Neural cell (in vitro differentiated cells): Measurements from ENCODE around the gene HOXB4. TPM values are rescaled to one million over a fixed set of nuclear protein-coding genes. Genes with fewer than 3 reads are reported as not detected.

Experiments used
- H2AFZ ChIP-seq: fragments of 200-600, 300-800 bp; sonication (generic), shearing (Covaris generic); 2 replicates; pipeline ENCODE4 v1.6.0; 2014; ENCODE audit warnings: low read depth, mild to moderate bottlenecking, antibody characterized with exemption, low read length, moderate library complexity
- H3F3A ChIP-seq: fragments of 200-600 bp; shearing (Covaris generic); 2 replicates; pipeline ENCODE4 v1.6.1; 2016; ENCODE audit warnings: mild to moderate bottlenecking, moderate library complexity, mixed read lengths, antibody characterized with exemption, low read length; ENCODE audit not compliant: insufficient read depth, poor library complexity, severe bottlenecking
- H3K27ac ChIP-seq: fragments of 200-600, 300-800 bp; sonication (generic), shearing (Covaris generic); 2 replicates; pipeline ENCODE4 v1.5.1; 2014; ENCODE audit warnings: mild to moderate bottlenecking, low read length, moderate library complexity
- H3K27me3 ChIP-seq: fragments of 300-800, 200-600 bp; sonication (generic), shearing (Covaris generic); 2 replicates; pipeline ENCODE4 v1.6.0; 2014; ENCODE audit warnings: mild to moderate bottlenecking, low read depth, low read length, moderate library complexity; ENCODE audit not compliant: insufficient read depth
- H3K36me3 ChIP-seq: fragments of 300-800, 200-600 bp; sonication (generic), shearing (Covaris generic); 2 replicates; pipeline ENCODE4 v1.5.1; 2014; ENCODE audit warnings: mild to moderate bottlenecking, antibody characterized with exemption, low read length, moderate library complexity; ENCODE audit not compliant: insufficient read depth
- H3K4me2 ChIP-seq: fragments of 300-800, 200-600 bp; sonication (generic), shearing (Covaris generic); 2 replicates; pipeline ENCODE4 v1.6.0; 2014; ENCODE audit warnings: mild to moderate bottlenecking, low read length
- H3K4me3 ChIP-seq: fragments of 300-800, 200-600 bp; sonication (generic), shearing (Covaris generic); 2 replicates; pipeline ENCODE4 v1.5.1; 2014; ENCODE audit warnings: mild to moderate bottlenecking, low read length, moderate library complexity
- H3K79me2 ChIP-seq: fragments of 200-600 bp; shearing (Covaris generic); replicated peaks from 2 replicates; pipeline ENCODE4 v1.6.0; 2014; ENCODE audit warnings: mild to moderate bottlenecking, low read length, moderate library complexity; ENCODE audit not compliant: insufficient read depth
- H3K9ac ChIP-seq: fragments of 300-800, 200-600 bp; sonication (generic), shearing (Covaris generic); 2 replicates; pipeline ENCODE4 v1.6.1; 2016; ENCODE audit warnings: mild to moderate bottlenecking, low read length, mixed read lengths
- H3K9me2 ChIP-seq: fragments of 200-600 bp; shearing (Covaris generic); 2 replicates; pipeline ENCODE4 v1.6.1; 2016; ENCODE audit warnings: mild to moderate bottlenecking, low read length, mixed read lengths; ENCODE audit not compliant: insufficient read depth
- H3K9me3 ChIP-seq: fragments of 200-600, 300-800 bp; sonication (generic), shearing (Covaris generic); 2 replicates; pipeline ENCODE4 v1.6.1; 2016; ENCODE audit warnings: mild to moderate bottlenecking, mixed run types, low read length, moderate library complexity, mixed read lengths
- H4K20me1 ChIP-seq: fragments of 200-600 bp; shearing (Covaris generic); 2 replicates; pipeline ENCODE4 v1.6.1; 2016; ENCODE audit warnings: mild to moderate bottlenecking, mixed run types; ENCODE audit not compliant: insufficient read depth
- EP300 ChIP-seq: fragments of 450-650 bp; conservative IDR thresholded peaks from 2 replicates; pipeline ENCODE4 v1.6.1; 2014; ENCODE audit warnings: antibody characterized with exemption, mild to moderate bottlenecking, moderate library complexity; ENCODE audit not compliant: poor library complexity, severe bottlenecking
- EZH2 ChIP-seq: fragments of 200-600, 300-800 bp; shearing (Covaris generic), sonication (generic); IDR thresholded peaks from 2 replicates; pipeline ENCODE4 v1.6.1; 2014; ENCODE audit warnings: antibody characterized with exemption, low read length, borderline replicate concordance, mild to moderate bottlenecking; ENCODE audit not compliant: insufficient read depth, poor library complexity, severe bottlenecking
- MXI1 ChIP-seq: fragments of 450-650 bp; conservative IDR thresholded peaks from 2 replicates; pipeline ENCODE4 v1.6.1; 2014; ENCODE audit warnings: antibody characterized with exemption, mild to moderate bottlenecking; ENCODE audit not compliant: poor library complexity, severe bottlenecking
- POLR2AphosphoS5 ChIP-seq: IDR thresholded peaks from 2 replicates; pipeline ENCODE4 v1.6.1; 2012
- RAD21 ChIP-seq: fragments of 450-650 bp; conservative IDR thresholded peaks from 2 replicates; pipeline ENCODE4 v1.6.1; 2014; ENCODE audit warnings: antibody characterized with exemption, mild to moderate bottlenecking, moderate library complexity
- REST ChIP-seq: IDR thresholded peaks from 2 replicates; pipeline ENCODE4 v1.6.1; 2012; ENCODE audit warnings: borderline replicate concordance
- SMC3 ChIP-seq: fragments of 450-650 bp; conservative IDR thresholded peaks from 2 replicates; pipeline ENCODE4 v1.6.1; 2014; ENCODE audit warnings: antibody characterized with exemption, mild to moderate bottlenecking, moderate library complexity; ENCODE audit not compliant: poor library complexity
- TAF1 ChIP-seq: IDR thresholded peaks from 2 replicates; pipeline ENCODE4 v1.6.1; 2012; ENCODE audit warnings: low read depth
- polyA plus RNA-seq: library from polyadenylated mRNA; depleted of rRNA; stranded (reverse); fragments of >200 nt; gene quantifications from 2 replicates; pipeline ENCODE4 v1.2.3, GENCODE V29; 2014
- TF ChIP-seq, protein P1 (sequence below): fragments of 450-650 bp; IDR thresholded peaks from 2 replicates; pipeline ENCODE4 v1.5.1; 2014; ENCODE audit warnings: antibody characterized with exemption, mild to moderate bottlenecking, moderate library complexity; ENCODE audit not compliant: poor library complexity, severe bottlenecking

Gene HOXB4
- polyA plus RNA-seq, 1 donor from 2014 or later: not detected

GRCh38 chr17:48591255-48592056, 13.3 kb upstream of the HOXB4 start:
- H3K4me3 ChIP-seq: no peak overlapping the region
- H3K79me2 ChIP-seq: no peaks in the 10 kb centered on the region
- peaks cover 100% of the 10 kb centered on the region for H3K27me3 ChIP-seq
- no peak overlapping the region for H2AFZ ChIP-seq
- H3K9me2 ChIP-seq: no peaks in the 10 kb centered on the region
- no peaks in the 10 kb centered on the region for H3K36me3 ChIP-seq
- no peaks in the 10 kb centered on the region for H3F3A ChIP-seq
- H4K20me1 ChIP-seq: no peaks in the 10 kb centered on the region
- H3K9ac ChIP-seq: no peak overlapping the region
- H3K9me3 ChIP-seq: no peaks in the 10 kb centered on the region
- no peak overlapping the region for H3K27ac ChIP-seq
- H3K4me2 ChIP-seq: no peak overlapping the region
- no peak for TF ChIP-seq EP300
- no peak for TF ChIP-seq POLR2AphosphoS5
- no peak for TF ChIP-seq EZH2
- no peak for TF ChIP-seq MXI1
- no peak for TF ChIP-seq SMC3
- TF ChIP-seq REST: no peak
- TF ChIP-seq, protein P1, sequence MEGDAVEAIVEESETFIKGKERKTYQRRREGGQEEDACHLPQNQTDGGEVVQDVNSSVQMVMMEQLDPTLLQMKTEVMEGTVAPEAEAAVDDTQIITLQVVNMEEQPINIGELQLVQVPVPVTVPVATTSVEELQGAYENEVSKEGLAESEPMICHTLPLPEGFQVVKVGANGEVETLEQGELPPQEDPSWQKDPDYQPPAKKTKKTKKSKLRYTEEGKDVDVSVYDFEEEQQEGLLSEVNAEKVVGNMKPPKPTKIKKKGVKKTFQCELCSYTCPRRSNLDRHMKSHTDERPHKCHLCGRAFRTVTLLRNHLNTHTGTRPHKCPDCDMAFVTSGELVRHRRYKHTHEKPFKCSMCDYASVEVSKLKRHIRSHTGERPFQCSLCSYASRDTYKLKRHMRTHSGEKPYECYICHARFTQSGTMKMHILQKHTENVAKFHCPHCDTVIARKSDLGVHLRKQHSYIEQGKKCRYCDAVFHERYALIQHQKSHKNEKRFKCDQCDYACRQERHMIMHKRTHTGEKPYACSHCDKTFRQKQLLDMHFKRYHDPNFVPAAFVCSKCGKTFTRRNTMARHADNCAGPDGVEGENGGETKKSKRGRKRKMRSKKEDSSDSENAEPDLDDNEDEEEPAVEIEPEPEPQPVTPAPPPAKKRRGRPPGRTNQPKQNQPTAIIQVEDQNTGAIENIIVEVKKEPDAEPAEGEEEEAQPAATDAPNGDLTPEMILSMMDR: no peak
- TF ChIP-seq TAF1: no peak
- TF ChIP-seq RAD21: no peak

GRCh38 chr17:48590607-48591161, 12.5 kb upstream of the HOXB4 start:
- H3K9me2 ChIP-seq: no peaks in the 10 kb centered on the region
- H3K9ac ChIP-seq: no peak overlapping the region
- no peaks in the 10 kb centered on the region for H3K36me3 ChIP-seq
- H3K4me3 ChIP-seq: no peak overlapping the region
- H2AFZ ChIP-seq: no peak overlapping the region
- TF ChIP-seq RAD21 (no peak), TAF1 (no peak), SMC3 (no peak), POLR2AphosphoS5 (no peak), EP300 (no peak), MXI1 (no peak), EZH2 (no peak), REST (no peak)
- TF ChIP-seq, protein P1: no peak
- peaks cover 7% of the 10 kb centered on the region for H3K9me3 ChIP-seq
- no peak overlapping the region for H3K27ac ChIP-seq
- no peaks in the 10 kb centered on the region for H3K79me2 ChIP-seq
- H4K20me1 ChIP-seq: no peaks in the 10 kb centered on the region
- peaks cover 100% of the 10 kb centered on the region for H3K27me3 ChIP-seq
- no peak overlapping the region for H3K4me2 ChIP-seq
- no peaks in the 10 kb centered on the region for H3F3A ChIP-seq
